Measurements from ENCODE around the gene EED.

DNA sequence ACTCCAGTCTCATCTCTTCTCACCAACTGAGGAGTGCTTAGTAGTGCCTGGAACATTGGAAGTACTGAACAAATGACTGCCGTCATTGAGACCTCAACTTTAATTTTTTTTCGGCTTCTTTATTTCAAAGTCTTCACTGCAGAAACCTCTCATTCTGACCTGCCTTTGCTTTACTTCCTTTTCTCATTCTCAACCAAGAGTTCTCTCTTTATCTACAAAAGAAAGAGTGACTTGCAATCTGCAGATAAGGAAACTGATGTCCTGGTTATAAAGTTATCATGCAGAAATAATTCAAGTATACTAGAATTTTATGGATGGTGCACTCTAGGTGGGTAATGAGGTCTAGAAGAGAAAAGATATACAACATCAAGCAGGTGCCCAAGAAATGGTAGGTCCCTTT, 1.2 kb upstream of the EED start:
- TF ChIP-seq, protein P1, sequence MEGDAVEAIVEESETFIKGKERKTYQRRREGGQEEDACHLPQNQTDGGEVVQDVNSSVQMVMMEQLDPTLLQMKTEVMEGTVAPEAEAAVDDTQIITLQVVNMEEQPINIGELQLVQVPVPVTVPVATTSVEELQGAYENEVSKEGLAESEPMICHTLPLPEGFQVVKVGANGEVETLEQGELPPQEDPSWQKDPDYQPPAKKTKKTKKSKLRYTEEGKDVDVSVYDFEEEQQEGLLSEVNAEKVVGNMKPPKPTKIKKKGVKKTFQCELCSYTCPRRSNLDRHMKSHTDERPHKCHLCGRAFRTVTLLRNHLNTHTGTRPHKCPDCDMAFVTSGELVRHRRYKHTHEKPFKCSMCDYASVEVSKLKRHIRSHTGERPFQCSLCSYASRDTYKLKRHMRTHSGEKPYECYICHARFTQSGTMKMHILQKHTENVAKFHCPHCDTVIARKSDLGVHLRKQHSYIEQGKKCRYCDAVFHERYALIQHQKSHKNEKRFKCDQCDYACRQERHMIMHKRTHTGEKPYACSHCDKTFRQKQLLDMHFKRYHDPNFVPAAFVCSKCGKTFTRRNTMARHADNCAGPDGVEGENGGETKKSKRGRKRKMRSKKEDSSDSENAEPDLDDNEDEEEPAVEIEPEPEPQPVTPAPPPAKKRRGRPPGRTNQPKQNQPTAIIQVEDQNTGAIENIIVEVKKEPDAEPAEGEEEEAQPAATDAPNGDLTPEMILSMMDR (IDR thresholded peaks at IDR 0.05; ENCODE audit: low read length): no peak
- TF ChIP-seq EZH2 (IDR thresholded peaks at IDR 0.05; ENCODE audit: borderline replicate concordance, low read length): no peak

Data from OCI-LY1 (cell line).